C4-2B (cell line): ENCODE data around the gene PDCD1.

Source experiments
- ZFX ChIP-seq: fragments of 450-650 bp; IDR thresholded peaks from 2 replicates; pipeline ENCODE4 v1.6.1; 2017
- TF ChIP-seq, protein P1 (sequence below): fragments of 450-650 bp; conservative IDR thresholded peaks from 2 replicates; pipeline ENCODE4 v1.5.1; 2017; ENCODE audit warnings: mild to moderate bottlenecking

DNA sequence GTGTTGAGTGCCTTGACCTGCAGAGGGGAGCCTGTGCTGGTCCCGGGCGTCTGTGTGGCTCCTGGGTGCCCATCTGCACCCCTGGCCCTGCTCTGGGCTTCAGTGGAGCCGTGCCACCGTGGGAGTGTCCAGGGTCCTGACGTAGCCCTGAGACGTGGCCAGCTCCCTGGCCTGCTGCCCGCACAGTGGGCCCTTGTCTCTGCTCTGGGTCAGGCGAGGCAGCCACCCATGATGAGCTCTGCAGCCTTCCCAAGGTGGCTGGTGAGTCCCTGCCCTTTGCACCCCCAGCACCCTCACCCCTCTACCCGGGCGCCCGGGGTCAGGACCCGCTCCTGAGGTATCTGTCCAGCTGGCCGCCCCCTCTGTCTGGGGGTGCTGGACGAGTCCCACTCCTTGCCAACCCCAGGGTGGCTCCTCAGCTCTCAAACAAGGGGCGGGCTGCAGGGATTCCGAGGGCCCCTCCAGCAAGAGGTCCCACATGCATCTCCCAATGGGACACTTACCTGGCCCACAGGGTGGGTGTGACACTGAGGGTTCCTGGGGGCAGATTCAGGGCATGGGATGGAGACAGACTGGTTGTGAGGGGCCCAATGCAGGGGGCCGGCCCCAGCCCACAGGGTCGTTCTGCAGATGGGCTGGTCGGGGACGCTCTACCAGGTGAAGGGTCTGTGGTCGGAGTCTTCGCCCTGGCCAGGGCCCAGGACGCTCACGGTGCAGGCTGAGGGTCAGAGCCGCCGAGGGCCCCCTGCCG is 47.3 kb downstream of the PDCD1 start:
- TF ChIP-seq, protein P1, sequence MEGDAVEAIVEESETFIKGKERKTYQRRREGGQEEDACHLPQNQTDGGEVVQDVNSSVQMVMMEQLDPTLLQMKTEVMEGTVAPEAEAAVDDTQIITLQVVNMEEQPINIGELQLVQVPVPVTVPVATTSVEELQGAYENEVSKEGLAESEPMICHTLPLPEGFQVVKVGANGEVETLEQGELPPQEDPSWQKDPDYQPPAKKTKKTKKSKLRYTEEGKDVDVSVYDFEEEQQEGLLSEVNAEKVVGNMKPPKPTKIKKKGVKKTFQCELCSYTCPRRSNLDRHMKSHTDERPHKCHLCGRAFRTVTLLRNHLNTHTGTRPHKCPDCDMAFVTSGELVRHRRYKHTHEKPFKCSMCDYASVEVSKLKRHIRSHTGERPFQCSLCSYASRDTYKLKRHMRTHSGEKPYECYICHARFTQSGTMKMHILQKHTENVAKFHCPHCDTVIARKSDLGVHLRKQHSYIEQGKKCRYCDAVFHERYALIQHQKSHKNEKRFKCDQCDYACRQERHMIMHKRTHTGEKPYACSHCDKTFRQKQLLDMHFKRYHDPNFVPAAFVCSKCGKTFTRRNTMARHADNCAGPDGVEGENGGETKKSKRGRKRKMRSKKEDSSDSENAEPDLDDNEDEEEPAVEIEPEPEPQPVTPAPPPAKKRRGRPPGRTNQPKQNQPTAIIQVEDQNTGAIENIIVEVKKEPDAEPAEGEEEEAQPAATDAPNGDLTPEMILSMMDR = no peak
- TF ChIP-seq ZFX = no peak
